ENCODE results near the gene CST7.

Gene CST7

GRCh38 chr20:24970030-24970553 is 21.0 kb downstream of the CST7 start:
- Histone ChIP-seq H3K9ac (ENCODE audit: low read length) (no peak overlapping the region), H4K20me1 (ENCODE audit: low read depth, low read length) (no peaks in the 10 kb centered on the region)

DNA sequence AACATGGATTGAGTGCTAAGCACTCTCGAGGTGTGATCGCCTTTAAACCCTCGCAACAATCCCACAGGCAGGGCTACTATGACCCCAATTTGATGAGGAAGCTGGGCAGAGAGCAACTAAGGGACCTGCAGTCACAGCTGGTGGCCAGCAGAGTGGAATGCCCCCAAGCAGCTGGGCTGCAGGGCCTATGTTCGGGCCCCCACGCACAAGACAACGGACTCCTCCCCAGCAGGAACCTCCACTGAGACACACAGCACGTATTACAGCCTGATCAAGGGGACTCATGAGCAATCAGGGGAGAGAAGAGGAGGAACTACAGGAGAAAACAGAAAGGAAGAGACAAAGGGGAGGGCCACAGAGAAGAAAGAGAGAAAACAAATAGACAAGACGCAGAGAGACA is 21.7 kb downstream of the CST7 start:
- no peak overlapping the region for H3K27ac ChIP-seq (ENCODE audit: low read depth, low read length)
- H3K27me3 ChIP-seq (ENCODE audit: low read length) = no peaks in the 10 kb centered on the region
- H3K9ac ChIP-seq (ENCODE audit: low read length) = no peak overlapping the region
- no peaks in the 10 kb centered on the region for H3K79me2 ChIP-seq (ENCODE audit: insufficient read depth, low read length)
- H3K36me3 ChIP-seq (ENCODE audit: low read length) = no peaks in the 10 kb centered on the region
- H3K4me2 ChIP-seq (ENCODE audit: low read depth, low read length, poor library complexity, severe bottlenecking) = no peak overlapping the region
- no peak for TF ChIP-seq CTCF (IDR thresholded peaks at IDR 0.05; ENCODE audit: insufficient read depth, low read length, poor library complexity, severe bottlenecking)
- TF ChIP-seq EZH2phosphoT487 (conservative IDR thresholded peaks at IDR 0.05; ENCODE audit: low read length) = no peak
- H3F3A ChIP-seq (ENCODE audit: insufficient read depth) = no peaks in the 10 kb centered on the region
- H4K20me1 ChIP-seq (ENCODE audit: low read depth, low read length) = no peaks in the 10 kb centered on the region
- no peak overlapping the region for H2AFZ ChIP-seq (ENCODE audit: low read depth, low read length, severe bottlenecking)
- H3K9me3 ChIP-seq (ENCODE audit: insufficient read depth, low read length) = no peaks in the 10 kb centered on the region
- no peak overlapping the region for H3K4me3 ChIP-seq (ENCODE audit: insufficient read depth, low read length, poor library complexity, severe bottlenecking)
- no peaks in the 10 kb centered on the region for H3K9me2 ChIP-seq (replicated peaks; ENCODE audit: insufficient read depth, low read length)

More at GRCh38 chr20:24970030-24970553, 21.0 kb downstream of the CST7 start:
- no peaks in the 10 kb centered on the region for H3F3A ChIP-seq (ENCODE audit: insufficient read depth)
- H3K9me2 ChIP-seq (replicated peaks; ENCODE audit: insufficient read depth, low read length) = no peaks in the 10 kb centered on the region
- no peak overlapping the region for H2AFZ ChIP-seq (ENCODE audit: low read depth, low read length, severe bottlenecking)
- TF ChIP-seq CTCF (IDR thresholded peaks at IDR 0.05; ENCODE audit: insufficient read depth, low read length, poor library complexity, severe bottlenecking) (no peak), EZH2phosphoT487 (conservative IDR thresholded peaks at IDR 0.05; ENCODE audit: low read length) (no peak)
- H3K79me2 ChIP-seq (ENCODE audit: insufficient read depth, low read length) = no peaks in the 10 kb centered on the region
- no peak overlapping the region for H3K27ac ChIP-seq (ENCODE audit: low read depth, low read length)
- no peaks in the 10 kb centered on the region for H3K27me3 ChIP-seq (ENCODE audit: low read length)
- H3K4me3 ChIP-seq (ENCODE audit: insufficient read depth, low read length, poor library complexity, severe bottlenecking) = no peak overlapping the region
- no peak overlapping the region for H3K4me2 ChIP-seq (ENCODE audit: low read depth, low read length, poor library complexity, severe bottlenecking)
- no peaks in the 10 kb centered on the region for H3K36me3 ChIP-seq (ENCODE audit: low read length)
- no peaks in the 10 kb centered on the region for H3K9me3 ChIP-seq (ENCODE audit: insufficient read depth, low read length)

DNA sequence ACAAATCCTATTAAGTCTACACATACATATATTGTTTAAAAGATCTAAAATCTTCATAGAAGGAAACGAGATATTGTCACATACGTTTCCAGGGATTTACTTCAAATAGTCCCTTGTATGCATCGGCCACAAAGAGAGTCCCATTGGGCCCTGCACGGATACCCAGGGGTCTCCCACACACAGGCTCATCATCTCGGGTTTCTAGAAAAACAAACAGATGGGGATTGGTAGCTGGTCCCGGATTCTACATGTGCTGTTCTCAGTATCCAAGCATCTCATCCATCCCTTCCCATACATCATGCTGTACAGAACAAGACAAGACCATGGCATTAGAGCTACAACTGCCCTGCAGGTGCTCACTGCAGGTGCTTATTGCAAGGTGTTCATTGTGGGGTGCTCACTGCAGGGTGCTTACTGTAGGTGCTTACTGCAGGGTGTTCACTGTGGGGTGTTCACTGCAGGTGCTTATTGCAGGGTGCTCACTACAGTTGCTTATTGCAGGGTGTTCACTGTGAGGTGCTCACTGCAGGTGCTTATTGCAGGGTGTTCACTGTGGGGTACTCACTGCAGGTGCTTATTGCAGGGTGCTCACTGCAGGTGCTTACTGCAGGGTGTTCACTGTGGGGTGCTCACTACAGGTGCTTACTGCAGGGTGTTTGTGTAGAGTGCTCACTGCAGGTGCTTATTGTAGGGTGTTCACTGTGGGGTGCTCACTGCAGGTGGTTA is 22.5 kb downstream of the CST7 start:
- Histone ChIP-seq H3F3A (ENCODE audit: insufficient read depth) (no peaks in the 10 kb centered on the region), H3K79me2 (ENCODE audit: insufficient read depth, low read length) (no peaks in the 10 kb centered on the region), H3K9me3 (ENCODE audit: insufficient read depth, low read length) (no peaks in the 10 kb centered on the region), H3K9me2 (replicated peaks; ENCODE audit: insufficient read depth, low read length) (no peaks in the 10 kb centered on the region), H3K27me3 (ENCODE audit: low read length) (no peaks in the 10 kb centered on the region), H3K9ac (ENCODE audit: low read length) (no peak overlapping the region), H3K27ac (ENCODE audit: low read depth, low read length) (no peak overlapping the region), H4K20me1 (ENCODE audit: low read depth, low read length) (no peaks in the 10 kb centered on the region), H3K36me3 (ENCODE audit: low read length) (peaks cover 1% of the 10 kb centered on the region; the same call in 1 of the 2 replicates), H3K4me2 (ENCODE audit: low read depth, low read length, poor library complexity, severe bottlenecking) (no peak overlapping the region), H2AFZ (ENCODE audit: low read depth, low read length, severe bottlenecking) (no peak overlapping the region), H3K4me3 (ENCODE audit: insufficient read depth, low read length, poor library complexity, severe bottlenecking) (no peak overlapping the region)
- TF ChIP-seq EZH2phosphoT487 (conservative IDR thresholded peaks at IDR 0.05; ENCODE audit: low read length) = no peak
- no peak for TF ChIP-seq CTCF (IDR thresholded peaks at IDR 0.05; ENCODE audit: insufficient read depth, low read length, poor library complexity, severe bottlenecking)
